SKM-1 (cell line): ENCODE measurements around the gene IL17RD.

ENCODE experiments used
- DNase-seq: peaks from one replicate; lab custom pipeline; 2025; ENCODE audit not compliant: unreplicated experiment; lab: John Stamatoyannopoulos, UW

The IL17RD gene

DNA sequence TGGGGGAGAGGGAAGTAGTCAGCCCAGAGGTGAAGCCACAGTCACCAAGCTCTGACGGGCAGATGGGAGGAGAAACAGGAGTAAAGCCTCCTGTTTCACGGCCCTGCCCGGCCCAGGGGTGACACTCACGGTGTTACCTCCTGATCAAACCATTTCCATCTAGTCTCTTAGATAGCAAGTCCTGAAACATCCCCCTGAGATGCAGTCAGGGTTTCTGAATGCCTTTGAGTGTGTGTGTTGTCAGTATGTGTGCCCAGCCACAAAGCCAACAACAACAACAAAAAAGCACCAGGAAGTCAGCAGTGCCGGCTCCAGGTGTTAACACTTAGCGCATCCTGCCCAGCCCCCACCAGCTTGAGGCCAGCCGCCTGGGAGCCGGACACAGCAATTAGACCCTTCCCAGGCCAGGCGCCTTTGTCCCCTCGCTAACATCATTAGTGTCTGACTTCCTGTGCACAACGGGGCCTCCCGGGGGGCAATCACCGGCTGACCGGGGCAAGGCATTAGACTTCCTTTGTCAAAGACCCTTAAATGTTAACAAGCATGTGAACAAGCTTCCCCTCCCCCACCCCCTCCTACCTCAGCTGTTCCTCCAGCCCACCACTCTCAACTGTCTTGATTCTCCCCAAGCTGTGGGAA lies 34.5 kb downstream of the IL17RD start:
- DNase-seq: no peak

GRCh38 chr3:57128826-57129667 lies 36.1 kb downstream of the IL17RD start:
- no peak for DNase-seq

DNA sequence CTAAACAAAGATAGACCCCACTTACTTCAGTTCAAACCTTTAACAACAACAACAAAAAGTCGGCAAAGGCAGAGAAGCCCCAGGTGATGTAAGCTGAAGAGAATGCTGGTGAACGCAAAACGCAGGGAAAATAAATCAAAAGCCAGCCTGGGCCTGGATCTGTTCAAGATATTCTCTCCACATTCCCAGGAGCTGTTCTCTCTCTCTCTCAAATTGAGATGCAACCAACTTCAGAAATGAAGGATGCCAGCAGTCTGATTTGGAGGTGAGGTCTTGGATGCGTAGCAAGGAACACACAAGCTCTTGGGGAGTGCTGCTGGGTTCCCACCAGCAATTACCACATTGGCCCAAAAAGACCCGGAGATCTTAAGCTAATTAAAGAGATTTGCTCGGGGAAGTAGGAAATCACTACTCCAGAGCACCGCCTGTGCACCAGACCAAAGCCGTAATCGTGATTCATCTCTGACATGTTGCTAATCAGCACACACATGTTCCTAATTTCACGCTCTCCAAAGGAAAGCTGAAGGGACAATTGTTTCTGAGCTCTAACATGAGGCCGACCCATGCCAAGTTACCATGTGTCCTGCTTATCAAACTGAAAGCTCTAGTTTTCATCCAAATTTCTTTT lies 37.1 kb downstream of the IL17RD start:
- no peak for DNase-seq

DNA sequence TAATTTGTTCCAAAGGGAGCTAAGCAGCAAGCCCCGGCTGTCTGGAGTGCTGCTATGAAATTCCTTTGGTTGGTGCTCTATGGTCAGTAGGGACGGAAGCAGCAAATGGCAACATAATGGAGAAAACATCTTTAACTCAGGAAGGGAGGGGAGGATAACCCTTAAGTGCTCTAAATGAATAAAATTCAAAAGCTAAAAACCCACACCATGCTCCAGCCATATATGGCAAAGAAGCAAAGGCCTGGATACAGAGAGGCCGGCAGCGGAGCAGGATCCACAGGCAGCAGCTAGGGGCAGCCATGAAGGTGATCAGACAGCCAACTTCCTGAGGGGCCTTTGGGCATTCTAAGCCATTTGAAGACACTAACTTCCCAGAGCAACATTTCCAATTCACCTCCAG lies 38.9 kb downstream of the IL17RD start:
- DNase-seq: no peak

DNA sequence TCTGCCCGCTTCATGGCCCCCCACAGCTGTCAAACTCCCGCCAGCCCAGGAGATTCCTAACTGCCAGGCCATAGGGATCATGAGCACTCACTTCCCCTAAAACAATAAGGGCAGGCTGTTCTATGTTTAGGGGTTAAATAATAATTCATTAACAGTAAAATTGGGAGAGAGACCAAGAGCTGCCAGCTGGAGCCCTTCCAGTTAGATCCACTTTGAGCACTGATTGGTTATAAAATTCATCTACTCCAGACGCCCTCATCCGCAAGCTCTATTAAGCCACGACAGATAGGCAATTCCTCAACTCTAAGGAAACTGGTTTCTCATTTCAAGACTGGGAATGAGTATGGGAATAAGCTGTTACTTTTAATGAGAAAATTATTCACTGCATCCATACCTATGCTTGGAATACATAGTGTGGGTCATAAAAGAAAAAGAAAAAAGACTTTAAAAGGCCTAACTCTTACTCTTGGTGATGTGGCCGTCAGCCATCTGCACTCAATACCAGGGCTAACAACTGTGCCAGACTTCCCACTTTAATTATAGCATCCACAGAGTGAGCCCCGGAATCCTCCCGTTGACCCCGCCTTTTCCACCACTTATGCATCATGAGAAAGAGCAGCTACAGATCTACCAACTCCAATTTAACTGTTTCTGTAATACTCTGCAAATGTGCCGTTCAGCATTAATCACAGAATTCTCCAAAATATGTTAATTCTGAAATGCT lies 44.5 kb downstream of the IL17RD start:
- no peak for DNase-seq

- DNase-seq: no peak
These were observed 45.1 kb downstream of the IL17RD start for GRCh38 chr3:57120040-57120439.

GRCh38 chr3:57118254-57118653 lies 46.9 kb downstream of the IL17RD start:
- no peak for DNase-seq

- no peak for DNase-seq
These were observed 48.7 kb downstream of the IL17RD start for GRCh38 chr3:57116501-57116900.

DNA sequence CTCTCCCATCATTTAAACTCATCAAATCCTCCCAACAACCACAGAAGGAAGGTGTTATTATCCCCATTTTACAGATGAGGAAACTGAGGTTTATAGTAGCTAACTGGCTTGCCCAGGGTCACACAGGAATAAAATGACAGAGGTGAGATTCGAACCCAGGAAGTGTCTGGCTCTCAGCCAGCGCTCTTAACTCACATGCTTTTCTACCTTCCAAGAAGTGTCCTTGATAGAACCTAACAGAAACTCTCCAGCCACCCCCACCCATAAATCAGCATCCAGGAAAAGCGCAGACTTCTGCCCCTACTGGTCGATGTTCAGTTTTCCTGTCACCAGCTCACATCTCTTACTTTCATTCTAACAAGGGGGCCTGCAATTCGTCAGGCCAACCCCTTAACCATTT lies 52.9 kb downstream of the IL17RD start:
- no peak for DNase-seq

- no peak for DNase-seq
These were observed 54.4 kb downstream of the IL17RD start for GRCh38 chr3:57110798-57111197.

GRCh38 chr3:57110214-57110613 lies 54.9 kb downstream of the IL17RD start:
- DNase-seq: no peak

DNA sequence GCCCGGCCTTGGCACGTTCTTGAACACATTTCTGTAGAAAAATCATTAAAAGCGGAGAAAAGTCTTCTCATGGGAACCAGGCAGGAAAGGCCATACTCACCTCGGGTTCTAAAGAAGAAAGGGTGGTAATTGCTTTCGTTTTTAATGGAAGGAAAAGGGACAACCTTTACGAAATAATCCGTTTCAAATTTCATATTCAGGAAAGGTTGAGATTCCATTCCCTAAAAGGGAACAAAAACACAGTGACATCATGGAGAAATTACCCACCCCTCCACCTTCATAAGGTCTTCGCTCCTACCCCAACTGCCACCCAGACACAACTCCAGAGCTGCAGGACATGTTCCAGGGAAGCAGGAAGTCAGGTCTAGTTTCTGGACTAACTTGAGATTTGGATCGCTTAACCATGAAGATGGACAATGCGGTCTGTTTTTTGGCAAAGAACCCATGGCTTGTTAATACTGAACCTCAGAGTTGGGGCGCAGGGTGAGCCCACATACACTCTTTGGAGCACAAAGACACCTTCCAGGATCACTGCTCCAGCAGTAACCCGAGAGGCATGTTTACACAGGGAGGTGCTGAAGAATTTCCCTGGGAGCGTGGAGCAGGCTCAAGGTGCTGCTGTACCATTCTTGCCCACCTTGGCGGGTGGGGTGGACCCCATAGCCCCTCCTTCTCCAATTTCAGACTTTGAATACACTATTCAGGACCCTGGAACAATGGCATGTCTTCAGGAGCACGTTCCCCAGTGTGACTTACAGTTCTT lies 55.5 kb downstream of the IL17RD start:
- no peak for DNase-seq

DNA sequence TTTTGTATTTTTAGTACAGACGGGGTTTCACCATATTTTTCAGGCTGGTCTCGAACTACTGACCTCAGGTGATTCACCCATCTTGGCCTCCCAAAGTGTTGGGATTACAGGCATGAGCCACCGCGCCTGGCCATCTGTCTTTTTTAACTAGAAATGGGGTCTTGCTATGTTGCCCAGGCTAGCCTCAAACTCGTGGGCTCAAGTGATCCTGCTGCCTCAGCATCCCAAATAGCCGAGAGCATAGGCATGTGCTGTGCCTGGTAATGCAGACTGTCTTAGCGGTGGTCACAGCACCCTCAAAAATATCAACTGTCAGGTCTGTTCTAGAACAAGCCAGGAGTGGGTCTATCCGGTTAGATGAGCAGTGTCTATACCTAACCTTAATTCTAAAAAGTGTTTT lies 56.5 kb downstream of the IL17RD start:
- no peak for DNase-seq

- no peak for DNase-seq
These were observed 59.6 kb downstream of the IL17RD start for GRCh38 chr3:57105585-57105984.

GRCh38 chr3:57100046-57100695 lies 65.0 kb downstream of the IL17RD start:
- DNase-seq: peak; percentile 59

DNA sequence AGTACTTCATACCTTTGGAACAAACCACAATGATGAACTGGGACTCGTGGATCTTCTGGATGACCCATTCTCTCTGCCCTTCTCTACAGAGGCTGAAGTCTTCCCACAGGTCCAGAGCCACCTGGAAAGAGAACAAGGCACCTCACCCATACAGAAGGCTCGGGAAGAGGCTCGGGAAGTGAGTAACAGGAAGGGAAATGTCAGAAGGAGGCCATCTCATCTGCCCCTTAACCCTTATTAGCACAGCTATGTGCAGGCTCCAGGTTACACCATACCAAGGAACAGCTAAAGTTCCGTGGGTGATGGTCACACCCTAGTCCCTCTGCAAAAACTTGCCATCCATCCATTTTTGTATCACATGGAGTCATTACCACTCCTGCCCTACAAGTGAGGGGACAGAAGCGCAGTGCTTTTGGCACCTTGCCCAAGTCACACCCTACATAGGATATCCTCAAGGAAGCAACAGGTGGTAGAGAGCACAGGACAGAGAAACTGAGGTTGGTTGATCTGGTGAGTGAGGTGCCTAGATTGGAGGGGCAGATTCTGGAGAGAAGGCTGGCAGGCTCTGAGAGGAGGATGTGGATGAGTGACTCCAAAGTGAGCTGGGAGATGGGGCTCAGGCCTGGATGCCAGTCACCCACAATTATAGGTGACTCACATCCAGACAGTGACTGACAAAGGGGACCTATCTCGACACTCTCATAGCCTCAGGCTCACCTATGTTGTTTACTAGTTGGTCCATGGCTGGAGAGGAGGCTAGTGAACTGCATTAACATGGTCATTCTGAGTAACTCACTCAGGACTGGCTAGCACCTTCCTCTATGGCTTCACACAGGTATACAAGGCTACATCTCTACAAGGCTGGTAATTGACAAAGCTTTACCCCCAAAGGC lies 66.5 kb downstream of the IL17RD start:
- DNase-seq: no peak

GRCh38 chr3:57097536-57097935 lies 67.6 kb downstream of the IL17RD start:
- DNase-seq: no peak

GRCh38 chr3:57095363-57095762 lies 69.8 kb downstream of the IL17RD start:
- DNase-seq: no peak

GRCh38 chr3:57094575-57094974 lies 70.6 kb downstream of the IL17RD start:
- DNase-seq: no peak
